Esophagus muscularis mucosa (tissue), 4 donors: ENCODE results near the gene WWOX. TPM values are rescaled to one million over a fixed set of nuclear protein-coding genes. Genes with fewer than 3 reads are reported as not detected.

Source experiments
- DNase-seq: peaks from one replicate; pipeline ENCODE4 v3.0.0-alpha.2; 2017; ENCODE audit errors: extremely low spot score
- H3K27ac ChIP-seq, 4 donors: fragments of 200-600 bp; sonication (generic); replicated peaks in 1 of 4; 1 replicate in 3 of 4; 2 replicates in 1 of 4; pipeline ENCODE4 v1.5.1; 2016 to 2019; ENCODE audit warnings: mild to moderate bottlenecking in 1 of 4
- H3K27me3 ChIP-seq, 4 donors: fragments of 200-600 bp; sonication (generic); one replicate each; pipeline versions ENCODE4 v1.5.1 to v1.6.0; 2016 to 2019
- H3K36me3 ChIP-seq, 4 donors: fragments of 200-600 bp; sonication (generic); one replicate each; pipeline ENCODE4 v1.5.1; 2016 to 2019
- H3K4me1 ChIP-seq, 4 donors: fragments of 200-600 bp; sonication (generic); one replicate each; pipeline ENCODE4 v1.5.1; 2016 to 2019
- H3K4me3 ChIP-seq, 4 donors: fragments of 200-600 bp; sonication (generic); 1 replicate in 2 of 4; 2 replicates in 2 of 4; pipeline ENCODE4 v1.5.1; 2016 to 2019; ENCODE audit warnings: mild to moderate bottlenecking in 4 of 4, moderate library complexity in 1 of 4
- H3K9me3 ChIP-seq, 4 donors: fragments of 200-600 bp; sonication (generic); 1 replicate in 3 of 4; 2 replicates in 1 of 4; pipeline ENCODE4 v1.5.1; 2016 to 2019
- EP300 ChIP-seq: sonication (generic); formaldehyde crosslinking; IDR thresholded peaks from one replicate; pipeline ENCODE4 v1.6.1; 2017; ENCODE audit warnings: antibody characterized with exemption
- POLR2A ChIP-seq: fragments of 450-650 bp; IDR thresholded peaks from one replicate; pipeline ENCODE4 v1.6.1; 2017; ENCODE audit warnings: antibody characterized with exemption, moderate library complexity, mild to moderate bottlenecking, low read depth
- POLR2AphosphoS5 ChIP-seq, 2 donors: sonication (generic); formaldehyde crosslinking; IDR thresholded peaks; one replicate each; pipeline ENCODE4 v1.6.1; 2017; ENCODE audit warnings: antibody characterized with exemption in 2 of 2
- WGBS: methylation state at CpG from one replicate; pipeline ENCODE4 v1.1.5; 2018; 5-methylcytosine and 5-hydroxymethylcytosine counted together
- intact Hi-C: fragments of 100-400 bp; cut with DNase I; formaldehyde crosslinking; loops from one replicate; pipeline ENCODE4 v1.15.1; 2023
- total RNA-seq, 4 donors: library from RNA; depleted of rRNA; stranded (reverse); fragments of >200 nt; gene quantifications; one replicate each; pipeline versions ENCODE4 v1.1.0 to v1.2.1, GENCODE V29; 2016
- TF ChIP-seq, protein P1 (sequence below), 3 experiments: fragments of 200-600 bp in 2 of 3; fragments of 450-650 bp in 1 of 3; sonication (generic) in 2 of 3; IDR thresholded peaks; one replicate each; pipeline ENCODE4 v1.5.1; 2017 to 2019; ENCODE audit warnings: antibody characterized with exemption in 3 of 3, mild to moderate bottlenecking in 2 of 3, moderate library complexity in 1 of 3

Gene WWOX
- total RNA-seq, 4 donors from 2014 or later, result 14.4 to 27.8 (median 15.4) TPM

DNA sequence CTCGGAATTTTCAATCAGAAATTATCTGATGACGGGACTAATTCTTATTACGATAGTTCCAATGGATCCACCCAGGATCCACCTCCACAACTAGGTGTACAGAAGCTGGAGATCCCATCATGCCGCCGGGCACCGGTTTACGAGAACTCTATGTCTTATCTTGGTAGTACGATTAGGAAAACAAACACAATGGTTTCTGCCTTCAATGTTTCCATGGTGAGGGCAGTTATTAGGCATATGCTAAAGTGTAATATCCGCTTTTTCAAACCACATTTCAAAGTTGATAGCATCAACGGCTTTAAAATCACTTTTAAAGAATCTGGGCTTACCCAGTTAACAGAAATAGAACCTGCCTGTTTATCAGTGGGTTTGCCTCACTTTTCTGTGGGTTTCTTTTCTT, 795.4 kb downstream of the WWOX start:
- H3K36me3 ChIP-seq, result no peaks in the 10 kb centered on the region
- WGBS, result 90% methylated on average over 10 of the region's 10 CpGs
- H3K4me1 ChIP-seq, result peaks cover 0 to 4% (median 0%) of the 10 kb centered on the region in 4 donors
- H3K27ac ChIP-seq, result no peak overlapping the region
- no peak overlapping the region for H3K4me3 ChIP-seq
- intact Hi-C loops, result no loop called here
- no peaks in the 10 kb centered on the region for H3K27me3 ChIP-seq
- TF ChIP-seq EP300, result no peak
- TF ChIP-seq POLR2AphosphoS5 (IDR thresholded peaks at IDR 0.05), result no peak
- TF ChIP-seq, protein P1, sequence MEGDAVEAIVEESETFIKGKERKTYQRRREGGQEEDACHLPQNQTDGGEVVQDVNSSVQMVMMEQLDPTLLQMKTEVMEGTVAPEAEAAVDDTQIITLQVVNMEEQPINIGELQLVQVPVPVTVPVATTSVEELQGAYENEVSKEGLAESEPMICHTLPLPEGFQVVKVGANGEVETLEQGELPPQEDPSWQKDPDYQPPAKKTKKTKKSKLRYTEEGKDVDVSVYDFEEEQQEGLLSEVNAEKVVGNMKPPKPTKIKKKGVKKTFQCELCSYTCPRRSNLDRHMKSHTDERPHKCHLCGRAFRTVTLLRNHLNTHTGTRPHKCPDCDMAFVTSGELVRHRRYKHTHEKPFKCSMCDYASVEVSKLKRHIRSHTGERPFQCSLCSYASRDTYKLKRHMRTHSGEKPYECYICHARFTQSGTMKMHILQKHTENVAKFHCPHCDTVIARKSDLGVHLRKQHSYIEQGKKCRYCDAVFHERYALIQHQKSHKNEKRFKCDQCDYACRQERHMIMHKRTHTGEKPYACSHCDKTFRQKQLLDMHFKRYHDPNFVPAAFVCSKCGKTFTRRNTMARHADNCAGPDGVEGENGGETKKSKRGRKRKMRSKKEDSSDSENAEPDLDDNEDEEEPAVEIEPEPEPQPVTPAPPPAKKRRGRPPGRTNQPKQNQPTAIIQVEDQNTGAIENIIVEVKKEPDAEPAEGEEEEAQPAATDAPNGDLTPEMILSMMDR (IDR thresholded peaks at IDR 0.05), result no peak
- no peak for TF ChIP-seq POLR2A
- DNase-seq, result no peak
- H3K9me3 ChIP-seq, result no peaks in the 10 kb centered on the region

- 78% methylated on average over 5 of the region's 5 CpGs for WGBS
- TF ChIP-seq POLR2AphosphoS5 (IDR thresholded peaks at IDR 0.05) (no peak), POLR2A (no peak), EP300 (no peak)
- TF ChIP-seq, protein P1 (IDR thresholded peaks at IDR 0.05), result no peak
- no peaks in the 10 kb centered on the region for H3K27me3 ChIP-seq
- intact Hi-C loops, result no loop called here
- no peak overlapping the region for H3K27ac ChIP-seq
- no peak overlapping the region for H3K4me3 ChIP-seq
- H3K4me1 ChIP-seq, result peaks cover 0 to 4% (median 0%) of the 10 kb centered on the region in 4 donors
- no peaks in the 10 kb centered on the region for H3K9me3 ChIP-seq
- no peak for DNase-seq
- H3K36me3 ChIP-seq, result no peaks in the 10 kb centered on the region
Observed at GRCh38 chr16:78895681-78896080, 796.2 kb downstream of the WWOX start.

GRCh38 chr16:78896280-78896679, 796.8 kb downstream of the WWOX start:
- WGBS, result 93% methylated on average over 9 of the region's 9 CpGs
- Histone ChIP-seq H3K36me3 (no peaks in the 10 kb centered on the region), H3K9me3 (no peaks in the 10 kb centered on the region), H3K27me3 (no peaks in the 10 kb centered on the region), H3K4me3 (no peak overlapping the region), H3K4me1 (peaks cover 0 to 4% (median 0%) of the 10 kb centered on the region in 4 donors), H3K27ac (no peak overlapping the region)
- DNase-seq, result no peak
- intact Hi-C loops, result no loop called here
- TF ChIP-seq EP300, result no peak
- TF ChIP-seq POLR2AphosphoS5 (IDR thresholded peaks at IDR 0.05), result no peak
- TF ChIP-seq, protein P1 (IDR thresholded peaks at IDR 0.05), result no peak
- TF ChIP-seq POLR2A, result no peak

DNA sequence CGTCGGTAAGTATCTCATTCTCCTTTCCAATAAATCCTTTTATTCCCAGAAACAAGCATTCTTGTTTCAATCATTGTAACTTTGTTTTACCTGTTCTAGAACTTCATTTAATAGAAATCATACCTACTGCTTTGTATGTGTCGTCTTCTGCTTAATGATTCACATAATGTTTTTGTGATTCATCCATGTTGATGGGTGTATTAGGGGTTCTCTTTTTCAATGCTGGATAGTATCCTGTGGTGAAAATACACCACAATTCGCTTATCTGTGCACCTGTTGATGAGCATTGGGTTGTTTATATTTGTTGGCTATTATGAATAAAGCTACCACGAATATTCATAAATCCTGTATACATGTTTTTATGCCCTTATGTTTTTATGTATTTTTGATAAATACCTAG, 797.8 kb downstream of the WWOX start:
- WGBS, result 95% methylated on average over 5 of the region's 5 CpGs
- intact Hi-C loops, result no loop called here
- Histone ChIP-seq H3K4me3 (no peak overlapping the region), H3K4me1 (peaks cover 0 to 4% (median 0%) of the 10 kb centered on the region in 4 donors), H3K27ac (no peak overlapping the region), H3K36me3 (no peaks in the 10 kb centered on the region), H3K9me3 (no peaks in the 10 kb centered on the region), H3K27me3 (no peaks in the 10 kb centered on the region)
- DNase-seq, result no peak
- no peak for TF ChIP-seq EP300
- no peak for TF ChIP-seq POLR2AphosphoS5 (IDR thresholded peaks at IDR 0.05)
- TF ChIP-seq POLR2A, result no peak
- TF ChIP-seq, protein P1 (IDR thresholded peaks at IDR 0.05), result no peak
